GM12864 (cell line): Measurements from ENCODE around the gene ACLY.

Source experiments
- DNase-seq: peaks from one replicate; pipeline ENCODE4 v3.0.0-alpha.2; 2011; ENCODE audit warnings: low read depth
- H3K4me3 ChIP-seq: 2 replicates; pipeline ENCODE4 v1.5.1; 2011; ENCODE audit warnings: mild to moderate bottlenecking, low read depth, low read length, control low read depth
- TF ChIP-seq, protein P1 (sequence below): IDR thresholded peaks from 2 replicates; pipeline ENCODE4 v1.5.1; 2011; ENCODE audit warnings: low read depth, mild to moderate bottlenecking, moderate library complexity, low read length, control low read depth, inconsistent platforms; ENCODE audit errors: missing control alignments

The ACLY gene

DNA sequence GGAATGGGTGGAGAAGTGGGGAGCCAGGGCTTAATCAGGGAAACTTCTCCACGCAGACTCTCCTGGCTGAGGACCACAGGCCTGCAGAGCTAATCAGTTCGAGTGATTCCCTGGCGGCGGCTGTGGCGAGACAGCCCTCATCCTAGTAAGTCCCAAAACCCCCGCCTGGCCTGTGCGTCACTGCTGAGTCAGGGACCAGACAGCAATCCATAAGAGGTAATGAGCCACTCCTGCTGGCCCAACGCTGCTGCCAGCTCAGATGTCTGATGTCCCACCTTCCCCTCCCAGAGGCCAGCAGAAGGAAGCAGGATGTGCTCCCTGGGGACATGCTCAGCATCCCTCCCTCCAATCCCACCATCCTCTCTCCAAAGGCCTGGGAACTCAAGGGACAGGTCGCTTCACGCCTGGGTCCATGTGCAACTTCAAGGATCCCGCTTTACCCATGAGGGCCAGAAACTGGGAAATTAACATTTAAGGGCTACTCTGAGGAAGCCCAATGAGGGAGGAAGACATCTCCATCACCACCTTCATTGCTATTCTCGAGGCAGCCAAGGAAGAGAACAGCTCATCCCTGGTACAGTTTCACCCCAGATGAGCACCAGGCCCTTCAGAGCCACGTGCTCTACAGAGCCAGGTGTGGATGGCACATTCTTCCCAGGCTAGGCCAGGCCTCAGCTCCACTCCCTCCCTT, 7.9 kb downstream of the ACLY start:
- no peak for DNase-seq
- TF ChIP-seq, protein P1, sequence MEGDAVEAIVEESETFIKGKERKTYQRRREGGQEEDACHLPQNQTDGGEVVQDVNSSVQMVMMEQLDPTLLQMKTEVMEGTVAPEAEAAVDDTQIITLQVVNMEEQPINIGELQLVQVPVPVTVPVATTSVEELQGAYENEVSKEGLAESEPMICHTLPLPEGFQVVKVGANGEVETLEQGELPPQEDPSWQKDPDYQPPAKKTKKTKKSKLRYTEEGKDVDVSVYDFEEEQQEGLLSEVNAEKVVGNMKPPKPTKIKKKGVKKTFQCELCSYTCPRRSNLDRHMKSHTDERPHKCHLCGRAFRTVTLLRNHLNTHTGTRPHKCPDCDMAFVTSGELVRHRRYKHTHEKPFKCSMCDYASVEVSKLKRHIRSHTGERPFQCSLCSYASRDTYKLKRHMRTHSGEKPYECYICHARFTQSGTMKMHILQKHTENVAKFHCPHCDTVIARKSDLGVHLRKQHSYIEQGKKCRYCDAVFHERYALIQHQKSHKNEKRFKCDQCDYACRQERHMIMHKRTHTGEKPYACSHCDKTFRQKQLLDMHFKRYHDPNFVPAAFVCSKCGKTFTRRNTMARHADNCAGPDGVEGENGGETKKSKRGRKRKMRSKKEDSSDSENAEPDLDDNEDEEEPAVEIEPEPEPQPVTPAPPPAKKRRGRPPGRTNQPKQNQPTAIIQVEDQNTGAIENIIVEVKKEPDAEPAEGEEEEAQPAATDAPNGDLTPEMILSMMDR = no peak
- H3K4me3 ChIP-seq = no peak overlapping the region

DNA sequence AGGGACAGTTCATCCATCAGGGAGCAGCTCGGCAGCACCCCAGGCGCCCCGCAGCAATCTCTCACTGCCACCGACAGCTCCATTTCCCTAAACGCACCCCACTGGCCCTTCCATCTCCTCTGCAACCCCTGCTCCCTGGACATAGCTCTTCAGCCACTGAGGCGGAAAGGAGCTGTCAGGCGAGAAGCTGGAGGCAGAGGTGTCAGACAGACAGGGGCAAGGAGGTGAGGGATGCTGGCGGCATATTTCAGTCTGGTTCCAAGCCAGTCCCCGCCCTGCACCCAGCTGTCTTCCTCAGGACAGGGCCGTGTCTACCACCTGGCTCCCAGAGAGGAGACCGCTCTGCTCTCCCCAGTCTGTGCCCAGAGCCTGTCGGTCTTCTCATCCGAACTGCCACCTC, 9.7 kb downstream of the ACLY start:
- TF ChIP-seq, protein P1 = no peak
- no peak overlapping the region for H3K4me3 ChIP-seq
- DNase-seq = no peak

DNA sequence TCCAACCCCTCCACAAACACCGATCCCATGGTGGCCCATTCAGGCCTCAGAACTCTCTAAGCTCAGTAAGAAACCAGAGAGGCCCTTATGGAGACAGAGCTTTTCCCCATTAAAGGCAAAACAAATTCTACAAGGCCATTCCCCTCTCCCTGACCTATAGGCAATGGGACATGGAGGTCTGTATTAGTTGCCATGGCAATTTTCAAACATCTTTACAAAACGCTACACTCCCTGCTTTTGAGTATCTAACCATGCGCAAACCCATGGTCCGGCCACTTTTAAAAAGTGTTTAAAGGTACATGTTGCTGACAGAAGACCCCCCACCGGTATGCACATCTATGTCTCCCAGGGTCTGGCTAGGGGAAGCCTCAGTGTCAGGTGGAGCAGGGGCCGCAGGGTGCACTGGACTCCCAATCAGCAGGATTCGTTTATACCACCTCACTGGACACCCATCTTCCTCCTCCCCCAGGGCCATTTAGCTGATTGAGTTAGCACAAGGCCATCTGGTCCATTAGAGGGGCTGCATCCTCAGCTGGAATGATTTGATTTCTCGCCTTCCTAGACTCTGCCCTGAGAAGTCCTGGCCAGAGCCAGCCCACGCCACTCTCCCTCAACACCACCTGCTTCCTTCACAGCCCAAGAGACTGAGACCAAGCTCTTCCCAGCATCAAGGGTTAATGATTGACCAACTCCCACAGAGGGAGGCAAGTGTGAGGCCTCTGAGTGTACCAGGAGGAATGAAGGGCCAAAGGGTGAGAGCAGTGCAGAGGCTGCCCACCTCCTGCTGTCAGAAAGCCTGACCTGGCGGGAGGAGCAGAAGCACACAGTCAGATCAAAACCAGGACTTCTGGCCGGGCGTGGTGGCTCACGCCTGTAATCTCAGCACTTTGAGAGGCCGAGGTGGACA, 10.9 kb downstream of the ACLY start:
- H3K4me3 ChIP-seq = no peak overlapping the region
- TF ChIP-seq, protein P1 = no peak
- no peak for DNase-seq

DNA sequence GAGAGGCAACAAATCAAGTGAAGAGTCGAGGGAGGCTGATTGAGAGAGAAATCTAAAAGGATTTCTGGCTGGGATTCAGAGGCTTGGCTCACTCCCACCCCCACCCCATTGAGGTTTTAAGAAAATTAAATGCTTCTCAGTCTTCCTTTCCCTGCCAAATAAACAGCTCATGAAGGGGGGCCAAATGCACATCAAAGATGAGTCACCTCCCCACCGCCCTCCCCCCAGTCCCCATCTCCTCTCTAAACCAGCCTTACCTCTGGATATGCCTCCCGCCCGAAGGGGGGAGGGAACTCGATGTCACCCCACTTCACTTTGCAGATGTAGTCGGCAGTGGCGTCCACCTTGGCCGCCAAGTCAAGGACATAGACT, 11.6 kb downstream of the ACLY start:
- TF ChIP-seq, protein P1 = no peak
- no peak for DNase-seq
- H3K4me3 ChIP-seq = no peak overlapping the region

DNA sequence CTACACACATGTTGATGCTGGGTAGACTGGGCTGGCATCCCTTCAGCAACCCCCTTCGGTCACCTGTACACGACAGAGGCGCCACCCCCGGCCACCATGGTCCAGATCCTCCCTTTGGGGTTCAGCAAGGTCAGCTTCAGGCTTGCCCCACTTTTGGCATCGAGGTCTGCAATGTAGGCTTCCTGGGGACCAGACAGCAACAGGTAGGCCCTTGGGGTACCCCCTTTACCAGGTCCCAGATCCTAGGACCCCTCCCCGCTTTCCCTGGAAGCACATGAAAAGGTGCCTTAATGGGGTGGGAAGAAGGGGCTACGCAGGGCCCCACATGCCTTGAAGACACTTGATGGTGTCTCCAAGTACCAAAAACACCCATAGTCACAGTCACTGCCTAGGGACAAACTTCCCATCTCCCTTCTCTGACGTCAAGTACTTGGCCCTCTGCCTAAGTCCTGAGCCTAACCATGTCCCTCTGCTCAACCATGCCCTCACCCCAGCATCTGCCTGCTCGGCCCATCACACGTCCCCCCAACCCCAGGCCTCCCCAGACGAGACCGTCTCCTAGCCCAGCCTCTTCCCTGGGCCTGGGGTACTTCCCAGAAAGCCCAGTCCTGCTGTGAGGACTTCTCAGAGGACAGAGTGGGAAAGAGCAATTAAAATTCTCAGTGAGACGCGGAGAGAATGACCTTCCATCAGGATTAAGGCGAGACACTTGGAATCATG, 12.1 kb downstream of the ACLY start:
- DNase-seq = no peak
- TF ChIP-seq, protein P1 = no peak
- H3K4me3 ChIP-seq = no peak overlapping the region

DNA sequence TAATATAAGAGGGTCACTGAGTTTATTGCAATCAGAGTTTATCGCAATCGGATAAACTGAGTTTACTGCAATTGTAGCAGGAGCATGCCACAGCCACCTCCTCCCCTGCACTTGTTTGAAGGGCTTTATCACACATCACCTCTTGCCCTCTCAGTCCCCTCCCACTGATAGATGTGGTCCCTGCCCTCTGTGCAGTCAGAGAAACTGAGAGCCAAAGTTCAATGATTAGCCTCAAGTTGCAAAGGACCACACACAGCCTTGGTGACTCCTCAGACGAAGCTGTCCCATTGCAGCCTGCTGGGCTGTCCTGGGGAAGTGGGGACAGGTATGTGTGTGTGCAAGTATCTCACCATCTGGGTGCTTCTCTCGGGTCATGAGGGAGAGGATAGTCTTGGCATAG, 13.6 kb downstream of the ACLY start:
- TF ChIP-seq, protein P1 = no peak
- no peak overlapping the region for H3K4me3 ChIP-seq
- no peak for DNase-seq
